Measurements from ENCODE around the gene SMIM3.

SMIM3 gene

GRCh38 chr5:150757087-150757649, 21.4 kb upstream of the SMIM3 start:
- H3K4me3 Mint-ChIP-seq, result no peak overlapping the region

DNA sequence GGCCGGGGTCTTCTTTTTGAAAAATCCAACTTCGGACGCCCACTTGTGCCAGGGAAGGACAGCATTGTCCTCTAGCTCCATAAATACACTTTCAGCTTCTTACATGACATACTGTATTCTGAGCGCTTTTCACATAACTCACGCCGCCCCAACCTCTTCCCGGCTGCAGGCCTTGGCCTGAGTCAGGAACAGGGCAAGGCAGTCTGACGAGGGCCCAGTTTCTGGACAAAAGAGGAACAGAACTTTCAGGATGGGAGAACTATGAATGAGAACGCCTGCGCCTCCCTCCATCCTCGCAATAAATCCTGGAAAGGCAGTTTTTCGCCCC, 20.4 kb upstream of the SMIM3 start:
- H3K4me1 Mint-ChIP-seq, result peaks cover 23% of the 10 kb centered on the region
- H3K27ac Mint-ChIP-seq, result no peak overlapping the region
- H3K4me3 Mint-ChIP-seq, result no peak overlapping the region
- no peaks in the 10 kb centered on the region for H3K9me3 Mint-ChIP-seq
- no peaks in the 10 kb centered on the region for H3K27me3 Mint-ChIP-seq (ENCODE audit: low read depth)
- no peak for TF ChIP-seq CTCF (IDR thresholded peaks at IDR 0.05; ENCODE audit: unreplicated experiment in 3 of 3)
- H3K36me3 Mint-ChIP-seq (ENCODE audit: low read depth), result peaks cover 32% of the 10 kb centered on the region

More at GRCh38 chr5:150757087-150757649, 21.4 kb upstream of the SMIM3 start:
- peak overlapping the region in 1 of 3 experiments; percentile 5 for H3K27ac Mint-ChIP-seq
- TF ChIP-seq CTCF (IDR thresholded peaks at IDR 0.05; ENCODE audit: unreplicated experiment in 3 of 3), result no peak
- peaks cover 39% of the 10 kb centered on the region for H3K36me3 Mint-ChIP-seq (ENCODE audit: low read depth)
- H3K27me3 Mint-ChIP-seq (ENCODE audit: low read depth), result no peaks in the 10 kb centered on the region
- peaks cover 15% of the 10 kb centered on the region for H3K4me1 Mint-ChIP-seq
- no peaks in the 10 kb centered on the region for H3K9me3 Mint-ChIP-seq

DNA sequence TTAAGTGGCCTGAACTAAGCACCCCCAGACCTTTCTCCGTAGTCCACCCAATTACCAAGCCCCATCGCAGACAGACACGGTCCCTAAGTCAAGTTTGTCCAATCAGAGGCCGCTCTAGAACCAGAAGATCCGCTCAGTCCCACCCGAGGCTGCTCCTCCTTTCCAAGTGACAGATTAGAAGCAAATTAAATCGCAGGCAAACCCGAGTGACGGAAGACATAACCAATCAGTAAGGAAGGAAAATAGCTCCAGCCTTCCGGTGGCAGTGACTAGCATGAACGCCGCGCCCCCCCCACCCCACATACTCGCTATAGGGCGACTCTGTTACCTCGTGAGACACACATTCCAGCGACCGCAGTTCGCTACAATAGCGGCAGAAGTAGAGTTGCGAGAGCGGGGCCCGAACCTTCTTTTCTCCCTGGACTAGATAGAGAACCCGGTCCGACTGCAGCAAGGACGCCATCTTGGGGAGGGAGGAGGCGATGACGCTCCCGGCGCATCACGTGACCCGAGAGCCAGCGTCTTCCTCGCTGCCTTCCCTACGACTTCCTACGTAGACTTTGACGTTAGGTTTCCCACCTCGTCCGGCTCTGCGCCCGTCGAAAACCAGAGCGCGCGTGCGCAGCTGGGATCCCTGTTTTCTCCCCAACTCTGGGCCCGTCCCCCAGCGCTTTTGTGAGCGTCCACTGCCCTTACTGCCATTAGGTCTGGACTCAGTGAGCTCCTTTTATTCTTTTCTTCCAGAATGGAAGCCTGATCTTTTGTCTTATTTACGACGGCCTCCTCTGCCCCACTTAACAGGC, 19.8 kb upstream of the SMIM3 start, which contains the start of gene DCTN4:
DCTN4 (minus strand) TSS at position 487 of the 803 bp plus-strand sequence; CDS start at position 463, 24 bp downstream.
- H3K27ac Mint-ChIP-seq, result no peak within 1 kb of the TSS
- no peak for TF ChIP-seq CTCF (IDR thresholded peaks at IDR 0.05; ENCODE audit: unreplicated experiment in 3 of 3)
- H3K4me3 Mint-ChIP-seq, result peak within 1 kb of the TSS in 1 of 3 experiments; percentile 30
- no peaks in the 10 kb centered on the region for H3K9me3 Mint-ChIP-seq
- H3K27me3 Mint-ChIP-seq (ENCODE audit: low read depth), result no peaks in the 10 kb centered on the region
- peaks cover 29% of the 10 kb centered on the region for H3K4me1 Mint-ChIP-seq
- H3K36me3 Mint-ChIP-seq (ENCODE audit: low read depth), result peaks cover 26% of the 10 kb centered on the region

DNA sequence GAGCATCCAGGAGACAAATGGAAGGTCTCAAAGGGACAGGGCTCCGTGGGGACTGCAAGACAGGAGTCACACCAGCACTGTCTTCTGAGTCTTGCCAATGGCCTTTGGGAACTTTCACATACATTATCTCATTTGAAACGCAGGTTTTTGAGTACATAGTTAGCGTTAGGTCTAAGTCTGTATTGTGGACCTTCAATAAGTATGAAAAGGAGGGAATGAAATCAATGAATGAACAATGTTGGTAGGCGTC, 19.3 kb upstream of the SMIM3 start:
- H3K4me1 Mint-ChIP-seq, result peaks cover 34% of the 10 kb centered on the region
- TF ChIP-seq CTCF (IDR thresholded peaks at IDR 0.05; ENCODE audit: unreplicated experiment in 3 of 3), result no peak
- H3K36me3 Mint-ChIP-seq (ENCODE audit: low read depth), result peaks cover 21% of the 10 kb centered on the region
- H3K9me3 Mint-ChIP-seq, result no peaks in the 10 kb centered on the region
- no peak overlapping the region for H3K27ac Mint-ChIP-seq
- H3K27me3 Mint-ChIP-seq (ENCODE audit: low read depth), result no peaks in the 10 kb centered on the region
- H3K4me3 Mint-ChIP-seq, result no peak overlapping the region

DNA sequence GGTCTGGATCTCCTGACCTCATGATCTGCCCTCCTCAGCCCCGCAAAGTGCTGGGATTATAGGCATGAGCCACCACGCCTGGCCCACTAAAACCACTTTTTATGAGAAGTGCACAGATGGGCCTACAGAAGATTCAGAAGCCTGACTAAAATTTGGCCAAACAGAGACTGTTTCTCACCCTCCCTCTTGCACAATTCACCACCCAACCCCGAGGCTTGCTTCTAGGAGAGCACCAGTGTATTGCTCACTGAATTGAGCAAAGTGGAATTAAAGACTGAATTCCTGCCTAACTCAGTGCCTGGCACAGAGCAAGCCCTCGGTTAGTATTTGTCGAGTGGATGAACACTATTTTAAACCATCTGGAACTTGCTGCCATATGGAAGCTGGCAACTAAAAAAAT, 16.3 kb upstream of the SMIM3 start:
- TF ChIP-seq CTCF (IDR thresholded peaks at IDR 0.05; ENCODE audit: unreplicated experiment in 3 of 3), result no peak
- H3K36me3 Mint-ChIP-seq (ENCODE audit: low read depth), result peaks cover 2% of the 10 kb centered on the region
- no peak overlapping the region for H3K4me3 Mint-ChIP-seq
- peaks cover 4% of the 10 kb centered on the region for H3K27me3 Mint-ChIP-seq (ENCODE audit: low read depth)
- peak overlapping the region; percentile 81 to 96 (median 87) for H3K27ac Mint-ChIP-seq
- H3K4me1 Mint-ChIP-seq, result peaks cover 29% of the 10 kb centered on the region
- no peaks in the 10 kb centered on the region for H3K9me3 Mint-ChIP-seq
